Adrenal gland (tissue), 5 donors: ENCODE results near the gene METTL2B.
"Not testable (repeated sequence)": the region's sequence is repeated elsewhere in the genome, so short reads cannot be mapped to it uniquely, and the experiment has no call there.

Experiments used
- POLR2A ChIP-seq, 2 donors: fragments of 450-650 bp; IDR thresholded peaks; one replicate each; pipeline ENCODE4 v1.6.1; 2017; ENCODE audit warnings: antibody characterized with exemption in 2 of 2, mild to moderate bottlenecking in 2 of 2, moderate library complexity in 1 of 2
- TF ChIP-seq, protein P1 (sequence below), 6 experiments: fragments of 450-650 bp in 4 of 6; fragments of 200-600 bp in 2 of 6; sonication (generic) in 1 of 6; IDR thresholded peaks; 1 replicate in 5 of 6; 2 replicates in 1 of 6; pipeline versions ENCODE4 v1.5.1 to v1.8.0; 2016 to 2021; ENCODE audit warnings: antibody characterized with exemption in 6 of 6, mild to moderate bottlenecking in 2 of 6, moderate library complexity in 1 of 6
- donor health status: DM: no; HTN: no; CAD: no.

DNA sequence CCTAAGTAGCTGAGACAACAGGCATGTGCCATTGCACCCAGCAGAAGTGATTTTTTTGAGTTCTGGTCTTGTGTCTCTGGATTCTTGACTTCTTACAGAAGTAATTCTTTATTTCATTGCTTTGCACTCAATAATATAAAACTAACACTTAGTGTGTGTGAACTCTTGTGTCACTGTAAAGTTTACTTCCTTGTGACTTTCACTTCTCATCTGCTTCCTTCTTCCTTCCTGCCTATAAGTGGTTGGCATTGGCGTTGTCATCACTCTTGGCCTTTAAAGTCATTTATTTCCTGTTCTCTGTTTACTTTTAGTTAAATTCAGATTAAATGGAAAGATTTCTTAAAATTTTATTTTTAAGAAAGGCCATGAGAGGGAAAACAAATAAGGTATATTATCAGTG, 66.8 kb downstream of the METTL2B start:
- not testable (repeated sequence) for TF ChIP-seq POLR2A (IDR thresholded peaks at IDR 0.05)
- TF ChIP-seq, protein P1, sequence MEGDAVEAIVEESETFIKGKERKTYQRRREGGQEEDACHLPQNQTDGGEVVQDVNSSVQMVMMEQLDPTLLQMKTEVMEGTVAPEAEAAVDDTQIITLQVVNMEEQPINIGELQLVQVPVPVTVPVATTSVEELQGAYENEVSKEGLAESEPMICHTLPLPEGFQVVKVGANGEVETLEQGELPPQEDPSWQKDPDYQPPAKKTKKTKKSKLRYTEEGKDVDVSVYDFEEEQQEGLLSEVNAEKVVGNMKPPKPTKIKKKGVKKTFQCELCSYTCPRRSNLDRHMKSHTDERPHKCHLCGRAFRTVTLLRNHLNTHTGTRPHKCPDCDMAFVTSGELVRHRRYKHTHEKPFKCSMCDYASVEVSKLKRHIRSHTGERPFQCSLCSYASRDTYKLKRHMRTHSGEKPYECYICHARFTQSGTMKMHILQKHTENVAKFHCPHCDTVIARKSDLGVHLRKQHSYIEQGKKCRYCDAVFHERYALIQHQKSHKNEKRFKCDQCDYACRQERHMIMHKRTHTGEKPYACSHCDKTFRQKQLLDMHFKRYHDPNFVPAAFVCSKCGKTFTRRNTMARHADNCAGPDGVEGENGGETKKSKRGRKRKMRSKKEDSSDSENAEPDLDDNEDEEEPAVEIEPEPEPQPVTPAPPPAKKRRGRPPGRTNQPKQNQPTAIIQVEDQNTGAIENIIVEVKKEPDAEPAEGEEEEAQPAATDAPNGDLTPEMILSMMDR (IDR thresholded peaks at IDR 0.05): not testable (repeated sequence)
